ENCODE results near the gene REG4.
"Not testable (repeated sequence)": the region's sequence is repeated elsewhere in the genome, so short reads cannot be mapped to it uniquely, and the experiment has no call there.

The REG4 gene

DNA sequence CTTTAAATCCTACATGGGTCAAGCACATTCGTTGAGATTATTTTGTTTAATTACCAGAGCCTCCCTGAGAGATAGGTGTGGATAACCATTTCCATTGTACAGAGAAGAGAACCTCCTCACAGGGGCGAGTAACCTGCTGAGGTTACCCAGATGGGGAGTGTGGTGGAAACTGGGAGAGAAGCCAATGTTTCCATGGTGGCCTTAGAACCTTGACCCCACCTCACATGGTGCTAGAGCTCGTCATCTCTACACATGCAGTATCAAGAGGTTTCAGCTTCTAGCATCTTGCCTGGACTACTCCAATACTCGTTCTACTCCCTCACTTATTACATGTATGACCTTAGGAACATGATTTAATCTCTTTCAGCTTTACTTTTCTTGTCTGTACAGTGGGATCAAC lies 4.8 kb downstream of the REG4 start:
- no peak for DNase-seq (ENCODE audit: low spot score)

DNA sequence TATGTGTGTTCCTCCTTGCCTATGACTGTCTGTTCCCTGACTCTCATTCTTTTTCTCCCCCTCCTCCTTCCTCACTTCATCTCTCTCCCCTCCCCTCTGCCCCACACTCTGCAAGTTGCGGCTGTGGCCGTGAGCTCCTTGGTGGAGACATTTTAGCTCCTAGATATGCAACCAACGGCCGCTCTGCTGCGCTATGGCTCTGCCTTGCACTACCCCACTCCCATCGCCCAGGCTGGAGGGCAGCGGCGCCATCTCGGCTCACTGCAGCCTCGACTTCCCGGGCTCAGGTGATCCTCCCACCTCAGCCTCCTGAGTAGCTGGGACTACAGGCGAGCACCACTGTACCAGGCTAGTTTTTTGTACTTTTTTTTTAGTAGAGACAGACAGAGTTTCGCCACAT lies 5.5 kb downstream of the REG4 start:
- no peak for DNase-seq (ENCODE audit: low spot score)

DNA sequence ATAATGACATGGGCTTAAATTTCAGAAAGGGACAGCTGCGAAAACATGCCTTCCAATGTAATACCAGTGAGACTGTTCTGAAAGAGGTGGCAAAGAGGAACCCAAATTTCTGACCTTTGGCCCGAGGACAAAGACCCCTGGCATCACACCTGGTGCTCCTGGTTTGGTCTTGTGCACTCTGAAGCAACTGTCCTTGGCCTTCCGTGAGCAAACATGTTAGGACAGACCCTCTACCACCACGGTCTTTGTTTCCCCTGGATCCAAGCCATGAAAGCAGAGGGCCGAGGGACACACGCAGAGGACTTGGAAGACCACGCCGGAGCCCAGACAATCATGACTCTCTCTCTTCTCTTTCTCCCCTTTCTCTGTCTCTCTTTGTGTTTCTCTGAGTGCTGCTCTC lies 6.0 kb downstream of the REG4 start:
- no peak for DNase-seq (ENCODE audit: low spot score)

DNA sequence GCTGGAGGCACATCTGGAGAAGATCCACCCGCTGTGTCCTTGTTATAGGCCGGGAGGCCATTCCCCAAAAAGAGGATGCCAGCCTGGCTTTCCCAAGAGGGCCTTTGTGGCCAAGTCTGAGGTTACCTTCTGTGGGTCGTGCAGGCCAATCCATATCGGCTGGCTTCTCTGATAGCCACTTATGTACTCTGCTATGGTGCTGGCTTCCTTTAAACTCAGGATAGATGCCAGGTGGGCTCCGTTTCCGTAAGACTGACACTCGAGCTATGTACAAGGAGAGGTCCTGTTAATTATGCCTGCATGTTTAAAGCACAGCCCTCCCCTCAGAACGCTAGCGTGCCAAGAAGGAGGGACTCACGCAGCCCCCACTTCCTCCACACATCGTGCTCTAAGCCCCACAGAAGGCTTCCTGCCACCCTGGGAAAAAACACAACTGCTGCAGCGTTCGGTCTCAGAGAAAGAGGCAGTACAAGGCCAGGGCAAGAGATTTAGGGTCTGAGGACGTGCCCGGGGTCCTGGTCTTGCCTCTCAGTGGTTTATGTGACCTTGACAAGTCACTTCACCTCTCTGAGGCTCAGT lies 11.6 kb downstream of the REG4 start:
- DNase-seq (ENCODE audit: low spot score): no peak

DNA sequence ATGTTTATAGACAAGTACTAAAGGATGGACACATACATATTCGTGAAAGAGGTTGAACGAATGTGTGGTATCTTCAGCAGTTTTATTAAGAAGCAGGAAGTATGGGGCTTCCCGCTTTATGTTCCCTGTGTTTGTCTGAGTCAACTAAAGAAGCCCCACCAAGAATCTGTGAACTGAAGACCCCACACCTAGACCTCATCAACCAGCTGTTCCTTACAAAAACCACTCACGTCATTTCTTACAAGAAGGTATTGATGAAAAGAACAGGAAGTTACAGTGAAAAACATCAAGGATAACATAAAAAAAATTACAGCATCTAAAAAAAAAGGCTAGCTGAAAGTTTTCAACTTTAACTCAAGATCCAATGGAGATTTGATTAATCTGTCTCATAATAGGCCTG lies 12.3 kb downstream of the REG4 start:
- DNase-seq (ENCODE audit: low spot score): no peak

DNA sequence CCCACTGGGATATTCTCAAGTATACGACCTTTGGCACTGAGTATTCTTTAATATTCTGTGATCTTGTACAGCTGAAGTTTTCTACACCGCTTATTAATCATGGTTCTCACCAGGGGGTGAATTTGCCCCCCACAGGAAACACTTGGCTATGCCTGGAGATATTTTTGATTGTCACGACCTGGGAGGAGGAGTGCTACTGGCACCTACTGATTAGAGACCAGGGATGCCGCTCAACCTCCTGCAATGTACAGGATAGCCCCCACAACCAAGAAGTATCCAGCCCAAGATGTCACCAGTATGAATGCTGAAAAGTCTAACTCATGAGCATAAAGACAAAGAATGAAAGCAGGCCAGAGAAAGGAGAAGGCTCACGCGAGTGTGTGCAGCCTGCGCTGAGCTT lies 13.7 kb downstream of the REG4 start:
- DNase-seq (ENCODE audit: low spot score): no peak

DNA sequence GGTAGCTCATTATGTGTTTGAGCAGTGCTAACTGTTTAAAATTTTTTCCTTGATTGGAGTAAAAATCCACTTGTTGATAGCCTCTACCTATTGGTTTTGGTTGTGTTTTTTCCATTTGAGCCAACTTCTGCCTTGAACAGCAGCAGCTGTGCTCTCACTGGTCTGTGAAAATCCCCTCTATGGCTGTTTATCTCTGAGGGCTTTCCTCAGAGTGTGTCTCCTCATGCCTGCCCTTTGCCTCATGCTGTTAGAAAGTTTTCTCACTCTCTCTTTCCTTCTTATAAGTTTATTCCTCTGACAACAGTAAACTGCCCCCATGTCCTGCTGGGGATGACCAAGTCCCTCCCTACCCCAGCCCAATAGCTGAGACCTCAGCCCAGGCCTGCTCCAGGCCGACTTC lies 14.1 kb downstream of the REG4 start:
- DNase-seq (ENCODE audit: low spot score): no peak

DNA sequence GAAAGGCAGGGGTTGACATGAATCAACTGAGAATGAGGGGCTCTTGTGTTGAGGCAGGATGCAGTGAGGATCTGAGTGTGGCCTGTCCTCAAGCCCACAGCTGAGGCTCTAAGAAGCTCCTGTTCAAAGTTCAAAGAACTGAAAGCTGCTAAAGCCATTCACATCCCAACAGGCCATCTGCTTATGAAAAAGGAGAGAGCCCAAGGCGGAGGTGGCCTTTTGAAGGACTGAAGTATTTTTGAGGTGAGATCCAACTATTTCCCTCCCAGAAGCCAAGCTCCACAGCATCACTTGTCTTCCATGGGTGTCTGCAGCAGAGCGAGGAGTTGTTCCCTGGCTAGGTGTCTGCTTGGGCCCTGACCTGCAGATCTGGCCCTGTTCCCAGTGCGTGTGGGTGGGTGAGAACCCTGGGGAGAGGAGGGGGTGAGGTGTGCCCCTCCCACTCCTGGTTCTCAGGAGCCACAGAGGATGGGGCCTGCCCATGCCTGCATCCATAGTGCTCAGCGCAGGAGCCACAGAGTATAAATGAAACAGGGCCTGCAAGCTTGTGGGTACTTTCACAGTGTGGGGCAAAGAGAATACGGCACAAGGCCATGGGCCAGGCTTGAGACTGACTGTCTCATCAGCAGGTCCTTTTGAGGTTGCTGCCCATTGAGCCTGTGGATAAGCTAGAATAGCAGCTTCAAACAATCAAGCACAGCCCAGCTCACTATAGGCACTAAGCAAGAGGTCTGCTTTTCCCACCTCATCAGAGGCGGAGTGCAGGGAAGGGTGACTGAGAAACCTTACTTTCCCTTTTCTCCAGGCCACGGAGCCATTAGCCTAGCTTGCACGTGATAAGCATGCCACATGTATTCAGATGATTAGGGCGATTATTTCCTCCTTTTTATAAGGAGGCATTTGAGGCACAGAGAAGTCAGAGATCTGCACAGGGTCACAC lies 15.7 kb downstream of the REG4 start:
- no peak for DNase-seq (ENCODE audit: low spot score)

DNA sequence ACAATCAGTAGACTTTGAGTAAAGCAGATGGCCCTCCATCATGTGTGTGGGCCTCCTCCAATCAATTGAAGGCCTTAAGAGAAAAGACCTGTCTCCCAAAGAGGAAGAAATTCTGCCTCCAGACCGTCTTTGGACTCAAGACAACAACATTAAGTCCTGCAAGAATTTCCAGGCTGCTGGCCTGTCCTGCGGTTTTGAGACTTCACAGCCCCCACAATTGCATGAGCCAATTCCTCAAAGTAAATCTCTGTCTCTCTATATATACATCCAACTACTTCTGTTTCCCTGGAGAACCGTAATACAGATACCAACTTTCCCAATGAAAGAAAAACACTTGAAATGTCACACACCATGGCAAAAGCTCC lies 16.4 kb downstream of the REG4 start:
- no peak for DNase-seq (ENCODE audit: low spot score)

DNA sequence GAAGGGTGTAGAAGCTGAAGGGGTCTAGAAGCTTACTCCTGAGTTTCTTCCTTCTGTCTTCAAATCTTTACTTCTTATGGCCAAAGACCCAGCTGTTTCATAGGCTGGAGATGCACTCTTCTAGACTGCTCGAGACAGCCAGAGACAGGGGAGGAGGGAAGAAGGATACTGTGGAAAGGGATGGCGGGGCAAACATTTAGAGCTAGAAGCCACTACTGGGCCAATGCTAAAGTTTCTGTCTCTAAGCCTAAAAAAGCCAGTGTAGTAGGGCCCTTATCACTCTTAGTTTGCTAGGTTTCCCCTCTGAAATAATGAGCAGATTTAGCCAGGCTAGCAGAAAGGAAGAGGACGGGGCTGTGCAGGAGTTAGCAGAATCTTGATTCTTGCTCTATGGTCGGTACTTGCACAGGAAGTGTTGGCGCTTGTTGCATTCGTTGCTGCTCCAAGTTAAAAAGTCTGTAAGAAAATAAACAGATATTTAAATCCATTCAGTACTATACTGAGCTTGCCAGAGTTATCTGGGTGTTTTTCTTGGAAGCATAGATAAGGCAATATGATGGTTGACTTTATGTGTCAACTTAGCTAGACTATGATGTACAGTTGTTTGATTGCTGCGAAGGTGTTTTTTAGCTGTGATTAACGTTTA lies 16.9 kb downstream of the REG4 start:
- DNase-seq (ENCODE audit: low spot score): no peak

DNA sequence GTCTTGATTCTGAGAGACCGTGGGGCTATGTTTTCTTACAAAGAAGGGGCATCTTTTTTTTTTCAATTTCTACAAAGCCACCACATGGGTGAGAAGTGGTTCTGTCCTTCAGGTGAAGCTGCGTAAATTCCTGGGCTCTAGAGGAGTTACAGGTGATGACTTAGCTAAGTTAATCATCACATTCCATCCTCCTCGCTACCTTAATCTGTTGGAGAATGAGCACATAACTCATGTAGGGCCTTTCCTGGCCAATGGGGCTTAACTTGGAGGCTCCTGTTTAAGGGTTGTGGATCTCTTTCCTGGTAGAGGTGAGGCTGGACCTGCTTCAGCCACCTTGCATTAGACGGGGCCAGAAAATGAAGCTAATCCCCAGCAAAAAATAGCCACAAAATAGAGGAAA lies 19.9 kb downstream of the REG4 start:
- DNase-seq (ENCODE audit: low spot score): no peak

DNA sequence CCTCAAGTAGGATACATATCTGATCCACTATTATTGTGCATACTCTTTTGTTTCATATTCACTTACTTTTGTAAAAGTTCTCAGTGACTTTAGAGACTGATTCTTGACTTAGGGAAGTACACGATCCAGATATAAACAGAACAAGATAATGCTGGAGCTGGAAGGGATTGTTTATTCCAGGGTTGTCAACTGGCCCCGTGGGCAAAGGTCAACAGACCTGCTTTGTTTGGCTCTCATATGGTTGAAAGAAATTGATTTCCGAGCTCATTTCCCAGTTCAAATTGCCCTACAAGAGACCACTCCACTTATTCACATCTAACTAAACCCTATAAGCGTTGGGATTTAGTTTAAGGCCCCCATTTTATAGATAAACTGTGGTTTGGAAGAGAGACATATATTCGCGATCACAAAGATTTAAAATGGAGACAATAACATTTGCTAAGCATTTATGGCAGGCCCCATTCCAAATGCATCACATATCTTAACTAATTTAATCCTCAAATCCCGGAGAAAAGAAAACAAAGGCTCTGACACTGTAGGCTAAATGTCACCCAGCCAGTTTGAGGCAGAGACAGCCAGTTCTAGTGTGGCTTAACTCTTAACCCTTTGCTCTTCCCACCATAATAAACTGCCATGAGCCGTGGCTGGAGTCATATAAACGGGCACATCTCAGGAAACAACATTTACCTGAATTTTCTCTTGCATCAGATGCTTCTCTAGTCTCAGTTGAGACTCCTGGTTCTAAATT lies 20.6 kb downstream of the REG4 start:
- no peak for DNase-seq (ENCODE audit: low spot score)

DNA sequence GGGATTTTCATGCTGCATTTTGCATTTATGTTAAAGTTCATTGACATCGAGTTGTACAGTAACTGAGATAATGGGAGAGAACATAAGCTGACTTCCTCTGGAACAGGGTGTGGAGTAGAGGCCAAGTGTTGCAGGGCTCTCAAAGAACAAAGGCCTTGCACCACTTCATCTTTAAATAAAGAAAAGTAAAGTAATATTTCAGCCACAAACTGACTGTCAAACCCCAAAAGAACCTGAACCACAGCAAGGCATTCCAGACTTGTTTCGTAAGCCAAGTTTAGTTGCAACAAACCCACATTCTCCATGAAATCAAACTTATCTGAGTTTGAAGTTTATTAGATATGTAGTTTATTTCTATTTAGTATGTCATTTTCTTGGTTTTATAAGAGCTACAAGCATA lies 23.5 kb downstream of the REG4 start:
- DNase-seq (ENCODE audit: low spot score): no peak

DNA sequence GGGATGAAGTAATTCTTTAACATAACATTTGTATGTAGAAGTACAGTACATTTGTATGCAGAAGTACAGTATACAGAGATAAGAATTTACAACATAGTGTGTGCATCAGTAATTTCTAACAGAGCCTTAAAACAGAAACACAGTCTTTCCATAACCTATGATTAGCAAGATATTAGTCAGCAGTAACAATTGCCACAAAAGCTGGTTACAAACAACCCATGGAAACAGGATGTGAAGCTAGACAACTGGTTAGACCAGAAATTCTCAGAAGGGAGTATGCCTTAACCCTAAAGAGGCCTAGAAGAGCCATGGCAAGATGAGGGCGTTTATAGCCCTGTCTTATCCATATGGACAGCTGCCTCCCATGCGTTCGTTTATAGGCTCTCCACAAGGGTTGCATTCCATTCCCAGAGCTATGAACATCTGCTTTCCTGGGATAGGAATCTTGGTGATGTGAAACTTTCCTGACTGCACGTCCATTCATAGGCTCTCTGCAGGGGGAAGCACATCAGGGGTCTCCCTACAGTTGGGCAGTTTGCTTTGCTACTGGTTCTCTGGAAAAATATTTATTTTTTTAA lies 24.7 kb downstream of the REG4 start:
- DNase-seq (ENCODE audit: low spot score): not testable (repeated sequence)

DNA sequence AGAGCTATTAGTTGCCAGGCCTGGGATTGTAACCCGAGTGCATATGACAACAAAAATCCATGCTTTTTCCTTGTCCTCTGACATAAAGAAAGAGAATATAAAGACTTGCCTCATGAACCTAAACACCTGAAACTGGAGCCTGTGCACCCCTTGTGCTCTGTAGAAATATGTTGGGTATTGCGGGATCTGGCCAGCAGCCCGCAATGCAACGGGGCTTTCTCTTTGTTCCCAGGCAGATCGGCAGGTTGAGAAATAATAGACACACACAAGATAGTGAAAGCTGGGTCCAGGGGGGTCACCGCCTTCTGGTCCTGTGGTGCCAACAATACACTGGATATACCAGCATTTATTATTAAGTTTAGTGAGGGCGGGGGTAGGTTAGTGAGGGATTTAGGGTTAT lies 25.2 kb downstream of the REG4 start:
- not testable (repeated sequence) for DNase-seq (ENCODE audit: low spot score)

DNA sequence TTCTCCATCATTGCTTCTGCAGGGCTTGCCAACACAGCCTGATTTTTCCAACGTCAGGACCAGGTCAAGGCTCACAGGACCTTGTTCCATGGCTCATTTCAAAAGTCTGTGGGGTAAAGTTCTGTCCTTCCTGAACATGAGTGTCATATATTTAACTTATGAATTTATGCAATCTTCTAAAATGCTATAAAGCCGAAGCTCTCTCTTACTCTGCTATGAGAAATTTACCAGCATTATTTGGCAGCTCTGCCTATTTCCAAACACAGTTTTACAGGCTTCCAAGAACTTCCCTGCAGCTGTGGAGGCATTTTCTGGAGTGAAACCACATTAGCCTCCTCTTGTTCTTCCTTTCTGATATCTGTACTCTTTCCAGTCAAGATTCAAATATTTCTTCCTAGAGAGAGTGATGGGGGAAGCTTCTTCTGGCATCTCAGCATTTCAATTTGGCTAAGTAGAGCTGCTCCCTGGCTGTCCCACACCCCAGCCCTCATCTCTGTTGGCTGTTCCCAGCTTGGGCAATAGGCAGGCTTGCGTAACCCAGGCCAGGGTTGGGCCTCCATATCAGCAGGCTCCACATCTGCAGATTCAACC lies 27.0 kb downstream of the REG4 start:
- peak; percentile 17 for DNase-seq (ENCODE audit: low spot score)

DNA sequence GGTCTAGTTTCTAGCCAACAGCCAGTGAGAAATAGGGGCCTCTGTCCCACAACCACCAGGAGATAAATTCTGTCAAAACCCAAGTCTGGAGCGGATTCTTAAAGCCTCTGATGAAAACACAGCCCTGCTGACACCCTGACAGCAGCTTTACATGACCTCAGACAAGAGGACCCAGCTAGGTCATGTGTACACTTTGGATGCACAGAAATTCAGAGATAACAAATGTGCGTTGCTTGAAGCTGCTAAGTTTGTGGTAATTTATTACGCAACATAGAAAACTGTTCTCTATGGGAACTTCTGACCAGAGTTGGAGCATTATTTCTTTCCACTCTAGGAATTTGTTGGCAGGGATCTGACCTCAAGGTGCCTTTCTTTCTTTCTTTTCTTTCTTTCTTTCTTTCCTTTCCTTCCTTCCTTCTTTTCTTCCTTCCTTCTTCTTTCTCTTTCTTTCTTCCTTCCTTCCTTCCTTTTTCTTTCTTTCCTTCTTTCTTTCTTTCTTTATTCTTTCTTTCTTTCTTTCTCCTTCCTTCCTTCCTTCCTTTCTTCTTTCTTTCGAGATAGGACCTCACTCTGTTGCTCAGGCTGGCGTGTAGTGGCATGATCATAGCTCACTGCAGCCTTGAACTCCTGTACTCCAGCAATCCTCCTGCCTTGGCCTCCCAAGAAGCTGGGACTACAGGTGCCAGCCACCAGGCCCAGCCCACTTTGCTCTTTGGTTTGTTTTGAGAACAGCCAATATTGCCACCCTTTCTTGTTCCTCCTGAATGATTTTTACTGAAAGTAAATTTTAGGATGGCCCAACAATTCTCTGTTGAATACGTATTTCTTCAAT lies 27.7 kb downstream of the REG4 start:
- no peak for DNase-seq (ENCODE audit: low spot score)

DNA sequence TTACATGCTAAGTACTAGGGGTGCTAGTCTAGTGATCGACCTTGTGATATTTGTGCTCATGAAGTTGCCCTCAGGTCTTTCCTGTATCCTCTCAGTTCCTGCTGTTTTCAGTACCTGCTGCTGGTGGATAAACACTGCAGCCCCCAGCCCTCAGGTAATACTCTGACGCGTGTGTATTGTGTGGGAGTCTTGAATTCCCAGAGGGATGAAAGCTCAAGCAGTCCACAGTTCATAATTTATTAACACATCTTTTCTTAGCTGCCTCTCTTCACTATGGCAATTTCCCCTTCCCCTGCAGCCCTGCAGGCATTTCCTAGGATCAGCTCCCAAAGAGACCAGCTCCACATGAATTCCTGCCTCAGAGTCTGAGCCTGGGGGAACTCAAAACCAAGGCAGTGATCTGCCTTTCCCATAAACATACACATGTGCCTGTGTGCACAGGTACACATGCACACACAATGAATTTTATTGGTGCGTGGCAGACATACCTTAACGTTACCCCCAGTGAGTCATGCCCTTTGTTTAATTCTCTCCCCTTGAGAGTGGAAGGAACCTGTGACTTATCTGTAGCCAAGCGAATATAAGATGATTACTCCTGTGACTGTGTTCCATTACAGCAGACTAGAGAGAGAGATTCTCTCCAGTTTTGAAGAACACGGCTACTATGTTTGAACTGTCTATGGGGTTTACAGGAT lies 28.5 kb downstream of the REG4 start:
- no peak for DNase-seq (ENCODE audit: low spot score)

DNA sequence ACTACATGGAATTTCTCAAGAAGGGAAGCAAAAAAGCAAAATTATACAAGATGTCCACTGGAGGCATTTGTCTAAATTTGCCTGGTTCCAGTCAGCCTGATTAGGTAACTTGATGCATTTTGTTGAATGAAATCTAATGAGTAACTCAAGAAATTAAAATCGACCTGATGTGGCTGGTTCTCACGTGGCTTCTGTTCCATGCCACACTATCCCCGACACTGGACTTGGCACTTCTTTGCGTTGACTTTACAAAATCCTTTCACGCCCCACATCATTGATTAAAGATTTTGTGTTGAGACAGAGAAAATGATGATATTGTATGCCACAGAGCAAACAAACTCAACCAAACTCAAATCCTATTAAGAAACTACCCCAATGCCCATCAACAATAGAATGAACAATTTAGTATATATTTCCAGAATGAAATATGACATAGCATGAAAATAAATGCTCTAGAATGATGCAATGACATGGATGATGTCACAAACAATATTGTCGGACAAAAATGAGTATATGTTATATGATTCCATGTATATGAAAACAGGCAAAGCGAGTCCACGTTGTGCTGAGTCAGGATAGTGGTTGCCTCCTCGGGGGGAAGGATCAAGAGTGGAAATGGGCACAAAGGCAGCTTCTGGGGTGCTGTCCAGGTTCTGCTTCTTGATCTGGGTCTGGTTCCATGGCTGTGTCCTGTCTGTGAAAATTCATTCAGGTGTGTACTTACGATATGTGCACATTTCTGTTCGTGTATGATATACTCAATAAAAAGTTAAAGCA lies 29.6 kb downstream of the REG4 start:
- DNase-seq (ENCODE audit: low spot score): no peak
